ENCODE data around the gene MTFR2.
"Not testable (repeated sequence)": the region's sequence is repeated elsewhere in the genome, so short reads cannot be mapped to it uniquely, and the experiment has no call there.

MTFR2 gene

GRCh38 chr6:136232701-136233100 lies 17.4 kb downstream of the MTFR2 start:
- no peak for DNase-seq

GRCh38 chr6:136230219-136230853 lies 19.8 kb downstream of the MTFR2 start:
- no peak for DNase-seq

GRCh38 chr6:136228814-136229213 lies 21.3 kb downstream of the MTFR2 start:
- no peak for DNase-seq

- no peak for DNase-seq
Measured at GRCh38 chr6:136226674-136227377, 23.3 kb downstream of the MTFR2 start.

GRCh38 chr6:136226027-136226673 lies 24.0 kb downstream of the MTFR2 start:
- peak; percentile 15 for DNase-seq

- DNase-seq = no peak
Measured at GRCh38 chr6:136225496-136225895, 24.6 kb downstream of the MTFR2 start.

- not testable (repeated sequence) for DNase-seq
Measured at GRCh38 chr6:136224974-136225373, 25.1 kb downstream of the MTFR2 start.

- no peak for DNase-seq
Measured at GRCh38 chr6:136216503-136217401, 33.4 kb downstream of the MTFR2 start.

- no peak for DNase-seq
Measured at GRCh38 chr6:136213853-136214252, 36.3 kb downstream of the MTFR2 start.

- DNase-seq = no peak
Measured at GRCh38 chr6:136213012-136213539, 37.0 kb downstream of the MTFR2 start.

GRCh38 chr6:136212608-136213007 lies 37.5 kb downstream of the MTFR2 start:
- no peak for DNase-seq

GRCh38 chr6:136210398-136211165 lies 39.5 kb downstream of the MTFR2 start:
- DNase-seq = no peak

- no peak for DNase-seq
Measured at GRCh38 chr6:136209496-136209895, 40.6 kb downstream of the MTFR2 start.

GRCh38 chr6:136208783-136209182 lies 41.3 kb downstream of the MTFR2 start:
- no peak for DNase-seq

- DNase-seq = peak; percentile 7
Measured at GRCh38 chr6:136201732-136202131, 48.4 kb downstream of the MTFR2 start.

- DNase-seq = no peak
Measured at GRCh38 chr6:136192902-136193301, 57.2 kb downstream of the MTFR2 start.

GRCh38 chr6:136191606-136192312 lies 58.4 kb downstream of the MTFR2 start:
- no peak for DNase-seq

- no peak for DNase-seq
Measured at GRCh38 chr6:136189104-136189503, 61.0 kb downstream of the MTFR2 start.

GRCh38 chr6:136188486-136188885 lies 61.6 kb downstream of the MTFR2 start:
- DNase-seq = no peak

GRCh38 chr6:136186363-136186762 lies 63.7 kb downstream of the MTFR2 start:
- DNase-seq = no peak

- no peak for DNase-seq
Measured at GRCh38 chr6:136184738-136185137, 65.4 kb downstream of the MTFR2 start.
